ENCODE measurements around the gene SOX11.

The SOX11 gene

GRCh38 chr2:5725072-5725471 is 32.9 kb downstream of the SOX11 start:
- DNase-seq: no peak

GRCh38 chr2:5725794-5726463 is 33.7 kb downstream of the SOX11 start:
- DNase-seq: no peak

- no peak for DNase-seq
Observed at GRCh38 chr2:5727235-5727634, 35.1 kb downstream of the SOX11 start.

GRCh38 chr2:5729416-5729815 is 37.2 kb downstream of the SOX11 start:
- no peak for DNase-seq

- DNase-seq: no peak
Observed at GRCh38 chr2:5730386-5730785, 38.2 kb downstream of the SOX11 start.

GRCh38 chr2:5734859-5735520 is 42.8 kb downstream of the SOX11 start:
- DNase-seq: no peak

- DNase-seq: no peak
Observed at GRCh38 chr2:5735521-5735861, 43.3 kb downstream of the SOX11 start.

- DNase-seq: no peak
Observed at GRCh38 chr2:5736050-5736449, 43.9 kb downstream of the SOX11 start.

GRCh38 chr2:5736886-5737285 is 44.7 kb downstream of the SOX11 start:
- DNase-seq: no peak

- no peak for DNase-seq
Observed at GRCh38 chr2:5740053-5740452, 47.9 kb downstream of the SOX11 start.

GRCh38 chr2:5740817-5741216 is 48.6 kb downstream of the SOX11 start:
- no peak for DNase-seq

GRCh38 chr2:5741242-5741641 is 49.1 kb downstream of the SOX11 start:
- no peak for DNase-seq

GRCh38 chr2:5742126-5742525 is 49.9 kb downstream of the SOX11 start:
- no peak for DNase-seq

- no peak for DNase-seq
Observed at GRCh38 chr2:5748391-5748790, 56.2 kb downstream of the SOX11 start.

GRCh38 chr2:5748946-5749345 is 56.8 kb downstream of the SOX11 start:
- no peak for DNase-seq

GRCh38 chr2:5749347-5749746 is 57.2 kb downstream of the SOX11 start:
- no peak for DNase-seq

Data from T-helper 1 cell (primary cell).